Endometrium (tissue), 2 donors: ENCODE results near the gene FLYWCH1.

Experiments
- FAIRE-seq: peaks from 2 replicates; lab custom pipeline; 2012; peaks lifted over from hg19 to GRCh38; lab: Jason Lieb, UNC
- donor health status: control.
- donor health status: control.

FLYWCH1 gene

GRCh38 chr16:2952679-2953078, 40.9 kb downstream of the FLYWCH1 start:
- FAIRE-seq = no peak

GRCh38 chr16:2953706-2954627, 42.2 kb downstream of the FLYWCH1 start:
- no peak for FAIRE-seq

GRCh38 chr16:2954656-2955381, 43.1 kb downstream of the FLYWCH1 start:
- no peak for FAIRE-seq

GRCh38 chr16:2955438-2955778, 43.7 kb downstream of the FLYWCH1 start:
- no peak for FAIRE-seq

- no peak for FAIRE-seq
Observed at GRCh38 chr16:2955779-2956578, 44.2 kb downstream of the FLYWCH1 start.

- no peak for FAIRE-seq
Observed at GRCh38 chr16:2956579-2956956, 44.8 kb downstream of the FLYWCH1 start.

- FAIRE-seq = no peak
Observed at GRCh38 chr16:2959206-2959605, 47.5 kb downstream of the FLYWCH1 start.

GRCh38 chr16:2960183-2961010, 48.7 kb downstream of the FLYWCH1 start:
- FAIRE-seq = no peak

- FAIRE-seq = no peak
Observed at GRCh38 chr16:2962334-2963073, 50.8 kb downstream of the FLYWCH1 start.

- FAIRE-seq = no peak
Observed at GRCh38 chr16:2963074-2963722, 51.5 kb downstream of the FLYWCH1 start.

- FAIRE-seq = no peak
Observed at GRCh38 chr16:2963723-2964474, 52.2 kb downstream of the FLYWCH1 start, which contains the start of gene KREMEN2. TSS of gene KREMEN2 (plus strand) at chr16:2964275. CDS start at chr16:2964521, 246 bp downstream.

- no peak for FAIRE-seq
Observed at GRCh38 chr16:2964475-2965336, 53.0 kb downstream of the FLYWCH1 start.

GRCh38 chr16:2966043-2966807, 54.5 kb downstream of the FLYWCH1 start:
- no peak for FAIRE-seq

GRCh38 chr16:2966808-2967191, 55.1 kb downstream of the FLYWCH1 start:
- no peak for FAIRE-seq

- FAIRE-seq = no peak
Observed at GRCh38 chr16:2967211-2967631, 55.5 kb downstream of the FLYWCH1 start.

- FAIRE-seq = no peak
Observed at GRCh38 chr16:2967721-2968161, 56.0 kb downstream of the FLYWCH1 start.

- FAIRE-seq = no peak
Observed at GRCh38 chr16:2968368-2968737, 56.6 kb downstream of the FLYWCH1 start.
